Caco-2 (cell line): ENCODE data around the gene CACNA1I. TPM values are rescaled to one million over a fixed set of nuclear protein-coding genes. Genes with fewer than 3 reads are reported as not detected.

ENCODE experiments used
- BruUV-seq: library from RNA; stranded (reverse); fragments of 400-500 nt; replicated peaks from 2 replicates; lab custom pipeline; 2021; lab: Mats Ljungman, UMichigan
- CTCF ChIA-PET: fragments of 300-600 bp; sonication (Branson Sonifier 250); formaldehyde crosslinking; loops from one replicate; lab custom pipeline; 2022; ENCODE audit warnings: antibody characterized with exemption; lab: Charles Lee
- POLR2A ChIA-PET: fragments of 300-600 bp; sonication (Branson Sonifier 250); formaldehyde crosslinking; loops from one replicate; lab custom pipeline; 2022; ENCODE audit warnings: antibody characterized with exemption; lab: Charles Lee
- DNase-seq, 2 experiments: peaks; one replicate each; pipeline versions ENCODE4 v3.0.0 to v3.0.0-alpha.2; 2020 to 2022
- H3K27me3 ChIP-seq: replicated peaks from 2 replicates; pipeline ENCODE4 v1.6.0; 2011; ENCODE audit warnings: low read length; ENCODE audit not compliant: control insufficient read depth, insufficient read depth
- H3K36me3 ChIP-seq: 2 replicates; pipeline ENCODE4 v1.5.1; 2011; ENCODE audit warnings: low read length; ENCODE audit not compliant: control insufficient read depth, insufficient read depth
- H3K4me1 ChIP-seq: fragments of 250-450 bp; sonication (Bioruptor Pico); 2 replicates; pipeline ENCODE4 v1.5.1; 2020; ENCODE audit warnings: mild to moderate bottlenecking
- H3K4me3 ChIP-seq: 2 replicates; pipeline ENCODE4 v1.5.1; 2011; ENCODE audit warnings: low read depth, mild to moderate bottlenecking, control low read depth, low read length
- H3K9me3 ChIP-seq: fragments of 250-450 bp; sonication (Bioruptor Pico); 2 replicates; pipeline ENCODE4 v1.5.1; 2020; ENCODE audit warnings: mild to moderate bottlenecking, moderate library complexity
- H3K27ac Mint-ChIP-seq: one replicate; pipeline ENCODE4 v1.8.0; 2022; ENCODE audit warnings: mixed read lengths; ENCODE audit not compliant: unreplicated experiment
- H3K27me3 Mint-ChIP-seq: one replicate; pipeline ENCODE4 v1.8.0; 2022; ENCODE audit warnings: mixed read lengths; ENCODE audit not compliant: insufficient read depth, unreplicated experiment
- H3K36me3 Mint-ChIP-seq: one replicate; pipeline ENCODE4 v1.8.0; 2022; ENCODE audit warnings: mild to moderate bottlenecking, mixed read lengths; ENCODE audit not compliant: insufficient read depth, unreplicated experiment
- H3K4me1 Mint-ChIP-seq: one replicate; pipeline ENCODE4 v1.8.0; 2022; ENCODE audit warnings: low read depth, mixed read lengths; ENCODE audit not compliant: unreplicated experiment
- H3K4me3 Mint-ChIP-seq: one replicate; pipeline ENCODE4 v1.8.0; 2022; ENCODE audit warnings: mild to moderate bottlenecking, moderate library complexity, mixed read lengths; ENCODE audit not compliant: unreplicated experiment
- H3K9me3 Mint-ChIP-seq: one replicate; pipeline ENCODE4 v1.8.0; 2022; ENCODE audit warnings: mixed read lengths; ENCODE audit not compliant: unreplicated experiment
- intact Hi-C: fragments of 100-400 bp; cut with micrococcal nuclease; formaldehyde crosslinking; loops from one replicate; pipeline ENCODE4 v1.10.0; 2022; ENCODE audit not compliant: unreplicated experiment
- total RNA-seq: library from RNA; stranded (reverse); gene quantifications from 2 replicates; pipeline ENCODE4 v1.2.3, GENCODE V29; 2022
- TF ChIP-seq, protein P1 (sequence below), 2 experiments: fragments of 200-600 bp in 1 of 2; IDR thresholded peaks; 1 replicate in 1 of 2; 2 replicates in 1 of 2; pipeline versions ENCODE4 v1.5.1 to v1.8.0; 2011 to 2022; ENCODE audit warnings: antibody characterized with exemption in 1 of 2, control low read depth in 1 of 2, inconsistent platforms in 1 of 2, low read depth in 1 of 2, low read length in 1 of 2, mild to moderate bottlenecking in 1 of 2, moderate library complexity in 1 of 2; ENCODE audit not compliant: insufficient read depth in 1 of 2, severe bottlenecking in 1 of 2, unreplicated experiment in 1 of 2

The CACNA1I gene
- total RNA-seq, 1 experiment from 2014 or later, result not detected

DNA sequence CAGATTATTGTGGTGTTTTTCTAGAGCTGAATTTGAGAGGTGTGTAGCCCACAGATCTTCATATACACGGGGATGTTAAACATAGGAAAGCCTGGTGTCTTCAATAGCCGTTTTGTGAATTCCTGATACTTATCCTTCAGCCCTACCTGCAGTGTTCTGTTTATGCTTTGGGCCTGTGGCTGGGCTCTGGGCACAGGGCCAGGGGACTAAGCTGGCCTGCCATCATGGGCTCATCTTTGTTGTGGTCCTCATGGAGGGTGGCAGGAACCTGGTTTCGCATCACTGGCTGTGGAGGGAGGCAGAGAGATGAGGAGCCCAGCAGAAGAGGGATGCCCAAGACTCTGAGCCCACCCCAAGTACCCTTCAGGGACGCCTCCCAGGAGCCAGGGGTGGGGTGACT is 112.4 kb downstream of the CACNA1I start:
- H3K4me1 ChIP-seq, result no peaks in the 10 kb centered on the region
- TF ChIP-seq, protein P1, sequence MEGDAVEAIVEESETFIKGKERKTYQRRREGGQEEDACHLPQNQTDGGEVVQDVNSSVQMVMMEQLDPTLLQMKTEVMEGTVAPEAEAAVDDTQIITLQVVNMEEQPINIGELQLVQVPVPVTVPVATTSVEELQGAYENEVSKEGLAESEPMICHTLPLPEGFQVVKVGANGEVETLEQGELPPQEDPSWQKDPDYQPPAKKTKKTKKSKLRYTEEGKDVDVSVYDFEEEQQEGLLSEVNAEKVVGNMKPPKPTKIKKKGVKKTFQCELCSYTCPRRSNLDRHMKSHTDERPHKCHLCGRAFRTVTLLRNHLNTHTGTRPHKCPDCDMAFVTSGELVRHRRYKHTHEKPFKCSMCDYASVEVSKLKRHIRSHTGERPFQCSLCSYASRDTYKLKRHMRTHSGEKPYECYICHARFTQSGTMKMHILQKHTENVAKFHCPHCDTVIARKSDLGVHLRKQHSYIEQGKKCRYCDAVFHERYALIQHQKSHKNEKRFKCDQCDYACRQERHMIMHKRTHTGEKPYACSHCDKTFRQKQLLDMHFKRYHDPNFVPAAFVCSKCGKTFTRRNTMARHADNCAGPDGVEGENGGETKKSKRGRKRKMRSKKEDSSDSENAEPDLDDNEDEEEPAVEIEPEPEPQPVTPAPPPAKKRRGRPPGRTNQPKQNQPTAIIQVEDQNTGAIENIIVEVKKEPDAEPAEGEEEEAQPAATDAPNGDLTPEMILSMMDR (IDR thresholded peaks at IDR 0.05; ENCODE audit: insufficient read depth in 1 of 2, low read depth in 1 of 2, low read length in 1 of 2, severe bottlenecking in 1 of 2, unreplicated experiment in 1 of 2), result no peak
- Mint-ChIP-seq H3K9me3 (no peaks in the 10 kb centered on the region), H3K36me3 (no peaks in the 10 kb centered on the region), H3K4me1 (no peaks in the 10 kb centered on the region), H3K4me3 (no peak overlapping the region), H3K27ac (no peak overlapping the region), H3K27me3 (no peaks in the 10 kb centered on the region)
- H3K9me3 ChIP-seq, result no peaks in the 10 kb centered on the region
- no peaks in the 10 kb centered on the region for H3K36me3 ChIP-seq
- H3K27me3 ChIP-seq, result no peaks in the 10 kb centered on the region
- intact Hi-C loops, result no loop called here
- BruUV-seq, result no TSS peak
- POLR2A ChIA-PET, result no interaction called here
- no peak for DNase-seq
- no peak overlapping the region for H3K4me3 ChIP-seq
- CTCF ChIA-PET, result interaction anchor here (1.1 kb wide), 1 partner anchor 342 kb away, joined by 3 read pairs; no protein-coding TSS in a partner anchor

DNA sequence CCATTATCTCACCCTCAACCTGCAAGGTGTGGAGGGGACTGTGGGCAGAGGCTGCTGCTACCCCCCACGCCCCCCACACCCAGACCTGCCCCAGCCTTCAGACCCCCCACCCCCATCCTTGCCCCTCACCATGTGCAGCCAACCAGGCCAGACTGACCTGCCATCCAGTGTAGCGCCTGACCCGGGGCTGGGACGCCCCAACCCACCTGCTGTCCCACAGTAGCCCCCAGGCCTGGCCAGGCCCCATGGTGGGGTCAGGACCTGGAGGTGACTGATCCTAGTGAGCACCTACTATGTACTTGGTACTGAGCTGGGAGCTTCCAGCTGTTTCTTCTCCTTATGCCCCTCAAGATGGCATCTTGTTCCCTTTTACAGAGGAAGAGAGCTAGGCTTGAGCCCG is 113.1 kb downstream of the CACNA1I start:
- H3K9me3 ChIP-seq, result no peaks in the 10 kb centered on the region
- Mint-ChIP-seq H3K4me3 (no peak overlapping the region), H3K27me3 (no peaks in the 10 kb centered on the region), H3K4me1 (no peaks in the 10 kb centered on the region), H3K27ac (no peak overlapping the region), H3K9me3 (no peaks in the 10 kb centered on the region), H3K36me3 (no peaks in the 10 kb centered on the region)
- DNase-seq, result no peak
- TF ChIP-seq, protein P1 (IDR thresholded peaks at IDR 0.05; ENCODE audit: insufficient read depth in 1 of 2, low read depth in 1 of 2, low read length in 1 of 2, severe bottlenecking in 1 of 2, unreplicated experiment in 1 of 2), result no peak
- CTCF ChIA-PET, result no interaction called here
- H3K4me3 ChIP-seq, result no peak overlapping the region
- H3K36me3 ChIP-seq, result no peaks in the 10 kb centered on the region
- H3K27me3 ChIP-seq, result no peaks in the 10 kb centered on the region
- no peaks in the 10 kb centered on the region for H3K4me1 ChIP-seq
- intact Hi-C loops, result no loop called here
- BruUV-seq, result no TSS peak
- POLR2A ChIA-PET, result no interaction called here

DNA sequence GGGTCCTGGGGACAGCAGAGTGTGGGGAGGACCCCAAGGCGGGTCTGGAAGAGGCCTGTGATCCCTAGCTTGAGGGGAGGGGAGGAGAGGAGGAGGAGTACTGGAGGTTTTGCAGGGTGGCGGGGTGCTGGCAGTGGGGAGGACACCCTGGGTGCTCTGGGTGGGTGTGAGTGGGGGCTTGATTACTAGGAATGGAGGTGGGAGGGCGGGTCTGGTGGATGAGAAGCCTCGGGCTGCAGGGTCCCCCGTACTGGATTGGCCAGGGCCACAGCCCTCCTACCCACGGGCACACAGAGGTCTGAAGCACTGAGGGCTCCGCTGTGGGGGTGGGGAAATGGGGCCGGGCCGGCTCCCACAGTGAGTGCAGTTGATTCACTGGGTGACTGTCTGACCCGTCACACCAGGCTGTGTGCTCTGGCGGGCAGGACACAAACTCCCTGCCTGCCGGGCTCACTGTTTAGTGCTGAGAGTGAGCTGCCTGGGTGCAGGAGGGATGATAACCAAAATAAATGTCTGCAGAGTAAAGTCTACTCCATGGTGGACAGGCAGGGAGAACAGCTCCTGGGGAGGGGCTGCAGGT is 114.2 kb downstream of the CACNA1I start:
- Mint-ChIP-seq H3K27ac (no peak overlapping the region), H3K36me3 (no peaks in the 10 kb centered on the region), H3K9me3 (no peaks in the 10 kb centered on the region), H3K27me3 (no peaks in the 10 kb centered on the region), H3K4me3 (no peak overlapping the region), H3K4me1 (no peaks in the 10 kb centered on the region)
- Histone ChIP-seq H3K4me3 (no peak overlapping the region), H3K36me3 (no peaks in the 10 kb centered on the region), H3K27me3 (no peaks in the 10 kb centered on the region), H3K9me3 (no peaks in the 10 kb centered on the region), H3K4me1 (no peaks in the 10 kb centered on the region)
- TF ChIP-seq, protein P1 (IDR thresholded peaks at IDR 0.05; ENCODE audit: insufficient read depth in 1 of 2, low read depth in 1 of 2, low read length in 1 of 2, severe bottlenecking in 1 of 2, unreplicated experiment in 1 of 2), result no peak
- no TSS peak for BruUV-seq
- intact Hi-C loops, result no loop called here
- ChIA-PET POLR2A (no interaction called here), CTCF (interaction anchor here (0.6 to 1.0 kb wide), 2 partner anchors 155 to 183 kb away, joined by 3 to 6 read pairs; partner anchors contain the start of gene MIEF1)
- no peak for DNase-seq
